Activated T-cell treated with anti-CD3 and anti-CD28 coated beads for 48 hours (primary cell): ENCODE data around the gene LRP1.

Source experiments
- DNase-seq: peaks from one replicate; pipeline ENCODE4 v3.0.0-alpha.2; 2020; ENCODE audit warnings: low read depth

Gene LRP1

DNA sequence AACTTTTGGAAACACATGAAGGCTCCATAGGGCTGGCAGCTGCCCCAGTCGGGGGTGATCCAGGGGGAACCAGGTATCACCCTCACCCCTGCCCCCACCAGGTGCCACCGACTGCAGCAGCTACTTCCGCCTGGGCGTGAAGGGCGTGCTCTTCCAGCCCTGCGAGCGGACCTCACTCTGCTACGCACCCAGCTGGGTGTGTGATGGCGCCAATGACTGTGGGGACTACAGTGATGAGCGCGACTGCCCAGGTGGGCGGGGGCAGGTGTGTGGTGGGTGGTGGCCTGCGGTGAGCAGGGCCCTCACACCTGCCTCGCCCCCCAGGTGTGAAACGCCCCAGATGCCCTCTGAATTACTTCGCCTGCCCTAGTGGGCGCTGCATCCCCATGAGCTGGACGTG is 66.0 kb downstream of the LRP1 start:
- DNase-seq, result no peak

DNA sequence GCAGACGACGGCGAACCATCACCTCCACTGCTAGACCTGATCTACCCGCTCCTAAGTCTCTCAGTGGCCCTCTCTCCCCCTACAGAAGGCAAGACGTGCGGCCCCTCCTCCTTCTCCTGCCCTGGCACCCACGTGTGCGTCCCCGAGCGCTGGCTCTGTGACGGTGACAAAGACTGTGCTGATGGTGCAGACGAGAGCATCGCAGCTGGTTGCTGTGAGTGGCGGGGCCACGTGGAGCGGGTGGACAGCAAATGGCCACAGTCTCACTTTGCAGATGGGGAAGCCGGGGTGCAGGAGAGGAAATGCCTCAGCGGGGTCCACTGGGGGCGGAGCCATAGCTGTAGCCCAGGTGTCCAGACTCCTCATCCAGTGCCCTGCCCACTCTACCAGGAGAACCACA is 66.9 kb downstream of the LRP1 start:
- DNase-seq, result no peak

DNA sequence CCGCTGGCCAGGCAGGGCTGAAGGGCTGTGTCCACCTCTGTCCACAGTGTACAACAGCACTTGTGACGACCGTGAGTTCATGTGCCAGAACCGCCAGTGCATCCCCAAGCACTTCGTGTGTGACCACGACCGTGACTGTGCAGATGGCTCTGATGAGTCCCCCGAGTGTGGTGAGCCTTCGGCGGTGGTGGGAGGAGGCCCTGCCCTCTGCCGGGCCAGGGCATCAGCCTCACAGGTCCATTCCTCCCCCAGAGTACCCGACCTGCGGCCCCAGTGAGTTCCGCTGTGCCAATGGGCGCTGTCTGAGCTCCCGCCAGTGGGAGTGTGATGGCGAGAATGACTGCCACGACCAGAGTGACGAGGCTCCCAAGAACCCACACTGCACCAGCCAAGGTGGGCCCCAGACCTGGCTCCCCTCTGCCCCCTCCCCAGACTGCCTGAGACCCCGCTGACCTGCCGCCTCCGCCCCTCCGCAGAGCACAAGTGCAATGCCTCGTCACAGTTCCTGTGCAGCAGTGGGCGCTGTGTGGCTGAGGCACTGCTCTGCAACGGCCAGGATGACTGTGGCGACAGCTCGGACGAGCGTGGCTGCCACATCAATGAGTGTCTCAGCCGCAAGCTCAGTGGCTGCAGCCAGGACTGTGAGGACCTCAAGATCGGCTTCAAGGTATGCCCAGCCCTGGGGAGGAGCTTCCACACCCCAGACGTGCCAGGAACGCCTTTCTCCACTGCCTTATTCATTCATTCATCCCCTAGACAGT is 67.5 kb downstream of the LRP1 start:
- no peak for DNase-seq

DNA sequence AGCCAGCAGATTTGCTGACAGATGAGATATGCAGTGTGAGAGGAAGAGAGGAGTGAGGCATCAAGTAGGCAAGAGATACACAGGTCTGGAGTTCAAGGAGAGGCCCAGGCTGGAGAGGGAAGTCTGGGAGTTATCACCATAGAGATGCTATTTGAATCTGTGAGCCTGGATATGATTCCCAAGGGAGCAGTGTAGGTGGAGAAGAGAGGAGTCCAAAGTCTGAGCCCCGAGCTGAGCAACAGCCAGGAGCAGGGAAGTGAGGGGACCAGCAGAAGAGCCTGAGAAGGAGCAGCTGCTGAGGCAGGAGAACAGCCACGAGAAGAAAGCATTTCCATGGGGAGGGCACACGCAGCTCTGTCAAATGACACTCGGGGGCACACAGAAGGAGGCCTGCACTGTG is 68.2 kb downstream of the LRP1 start:
- no peak for DNase-seq

DNA sequence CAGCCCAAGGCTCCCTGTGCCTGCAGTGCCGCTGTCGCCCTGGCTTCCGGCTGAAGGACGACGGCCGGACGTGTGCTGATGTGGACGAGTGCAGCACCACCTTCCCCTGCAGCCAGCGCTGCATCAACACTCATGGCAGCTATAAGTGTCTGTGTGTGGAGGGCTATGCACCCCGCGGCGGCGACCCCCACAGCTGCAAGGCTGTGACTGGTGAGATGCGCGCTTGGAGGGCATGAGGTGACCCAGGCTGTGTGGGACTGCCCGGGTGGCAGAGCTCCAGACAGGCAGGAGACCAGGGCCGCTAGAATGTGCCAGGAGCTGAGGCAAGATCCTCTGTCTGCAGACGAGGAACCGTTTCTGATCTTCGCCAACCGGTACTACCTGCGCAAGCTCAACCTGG is 68.7 kb downstream of the LRP1 start:
- DNase-seq, result no peak

DNA sequence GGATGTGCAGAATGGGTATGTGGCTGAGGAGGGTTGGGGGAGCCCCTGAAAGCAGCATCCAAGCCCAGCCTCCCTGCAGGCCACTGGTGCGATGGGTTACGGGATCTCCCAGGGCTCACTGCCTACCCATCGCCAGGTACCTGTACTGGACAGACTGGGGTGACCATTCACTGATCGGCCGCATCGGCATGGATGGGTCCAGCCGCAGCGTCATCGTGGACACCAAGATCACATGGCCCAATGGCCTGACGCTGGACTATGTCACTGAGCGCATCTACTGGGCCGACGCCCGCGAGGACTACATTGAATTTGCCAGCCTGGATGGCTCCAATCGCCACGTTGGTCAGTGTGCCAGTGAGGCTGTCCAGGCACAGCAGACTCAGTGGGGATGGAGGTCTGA is 70.0 kb downstream of the LRP1 start:
- DNase-seq, result no peak

DNA sequence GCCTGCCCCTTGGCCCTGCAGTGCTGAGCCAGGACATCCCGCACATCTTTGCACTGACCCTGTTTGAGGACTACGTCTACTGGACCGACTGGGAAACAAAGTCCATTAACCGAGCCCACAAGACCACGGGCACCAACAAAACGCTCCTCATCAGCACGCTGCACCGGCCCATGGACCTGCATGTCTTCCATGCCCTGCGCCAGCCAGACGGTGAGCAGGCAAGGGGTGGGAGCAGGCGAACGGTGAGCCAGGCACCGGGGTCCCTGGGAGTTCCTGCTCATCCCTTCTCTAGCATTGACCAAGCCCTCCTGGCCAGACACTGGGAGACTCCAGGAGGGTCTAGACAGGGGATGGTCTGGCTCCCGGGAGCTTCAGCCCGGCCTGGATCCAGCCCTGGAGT is 70.9 kb downstream of the LRP1 start:
- DNase-seq, result no peak

DNA sequence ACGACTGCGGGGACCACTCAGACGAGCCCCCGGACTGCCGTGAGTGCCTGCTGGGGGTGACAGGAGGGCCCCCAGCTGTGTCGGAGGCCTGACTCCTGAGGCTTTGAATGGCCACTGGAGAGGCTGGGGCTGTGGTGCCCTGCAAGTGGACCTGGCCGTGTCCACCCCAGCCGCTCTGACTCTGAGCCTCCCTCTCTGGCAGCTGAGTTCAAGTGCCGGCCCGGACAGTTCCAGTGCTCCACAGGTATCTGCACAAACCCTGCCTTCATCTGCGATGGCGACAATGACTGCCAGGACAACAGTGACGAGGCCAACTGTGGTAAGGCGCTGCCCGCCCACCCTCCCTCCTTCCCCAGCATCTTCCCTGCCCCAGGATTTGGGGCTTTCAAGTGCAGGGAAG is 72.2 kb downstream of the LRP1 start:
- DNase-seq, result no peak

DNA sequence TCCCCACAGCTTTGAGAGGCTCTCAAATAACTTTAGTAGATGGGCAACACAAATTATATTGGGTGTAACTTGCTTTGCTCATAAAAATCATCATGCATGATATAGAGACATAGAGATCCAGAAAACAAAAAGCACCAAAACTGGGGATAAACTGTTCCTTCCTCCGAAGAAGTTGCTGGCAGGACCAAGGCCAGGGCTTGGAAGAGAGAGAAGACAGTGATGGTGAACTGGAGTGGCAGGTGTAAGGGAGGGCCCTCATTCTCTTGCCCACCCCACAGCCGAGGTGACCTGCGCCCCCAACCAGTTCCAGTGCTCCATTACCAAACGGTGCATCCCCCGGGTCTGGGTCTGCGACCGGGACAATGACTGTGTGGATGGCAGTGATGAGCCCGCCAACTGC is 72.9 kb downstream of the LRP1 start:
- no peak for DNase-seq

DNA sequence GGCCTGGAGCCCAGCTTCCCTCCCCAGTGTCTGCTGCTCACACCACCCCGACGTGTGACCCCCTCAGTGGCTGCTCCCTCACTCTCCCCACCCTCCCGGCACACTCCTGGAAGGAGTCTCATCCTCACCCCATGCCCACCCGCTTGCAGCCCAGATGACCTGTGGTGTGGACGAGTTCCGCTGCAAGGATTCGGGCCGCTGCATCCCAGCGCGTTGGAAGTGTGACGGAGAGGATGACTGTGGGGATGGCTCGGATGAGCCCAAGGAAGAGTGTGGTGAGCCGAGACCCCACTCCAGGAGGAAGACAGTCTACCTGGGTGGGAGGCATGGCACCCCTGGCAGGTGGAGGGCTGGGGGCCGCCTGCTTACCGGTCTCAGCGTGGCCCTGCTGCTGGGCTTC is 73.3 kb downstream of the LRP1 start:
- no peak for DNase-seq

DNA sequence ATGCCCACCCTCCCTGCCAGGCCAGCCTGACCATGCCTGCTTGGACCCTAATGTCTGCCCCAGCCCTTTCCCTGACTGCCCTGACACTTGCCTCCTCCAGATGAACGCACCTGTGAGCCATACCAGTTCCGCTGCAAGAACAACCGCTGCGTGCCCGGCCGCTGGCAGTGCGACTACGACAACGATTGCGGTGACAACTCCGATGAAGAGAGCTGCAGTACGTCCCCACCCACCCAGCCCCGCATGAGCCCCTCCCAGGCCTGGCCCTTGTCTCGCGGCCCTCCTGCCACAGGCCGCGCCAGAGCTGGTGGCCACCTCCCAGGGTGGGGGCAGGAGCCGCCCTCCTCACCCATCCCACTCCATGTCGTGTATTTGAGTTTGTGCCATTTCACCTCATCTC is 74.0 kb downstream of the LRP1 start:
- no peak for DNase-seq

DNA sequence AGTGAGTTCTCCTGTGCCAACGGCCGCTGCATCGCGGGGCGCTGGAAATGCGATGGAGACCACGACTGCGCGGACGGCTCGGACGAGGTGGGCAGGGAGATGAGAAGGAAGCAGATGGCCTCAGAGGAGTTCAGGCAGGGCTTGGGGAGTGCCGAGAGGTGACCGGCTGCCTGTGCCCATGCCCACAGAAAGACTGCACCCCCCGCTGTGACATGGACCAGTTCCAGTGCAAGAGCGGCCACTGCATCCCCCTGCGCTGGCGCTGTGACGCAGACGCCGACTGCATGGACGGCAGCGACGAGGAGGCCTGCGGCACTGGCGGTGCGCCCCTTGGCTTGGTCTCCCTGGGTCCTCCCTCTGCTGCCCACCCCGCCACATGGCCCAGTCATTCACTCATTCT is 74.9 kb downstream of the LRP1 start:
- no peak for DNase-seq

DNA sequence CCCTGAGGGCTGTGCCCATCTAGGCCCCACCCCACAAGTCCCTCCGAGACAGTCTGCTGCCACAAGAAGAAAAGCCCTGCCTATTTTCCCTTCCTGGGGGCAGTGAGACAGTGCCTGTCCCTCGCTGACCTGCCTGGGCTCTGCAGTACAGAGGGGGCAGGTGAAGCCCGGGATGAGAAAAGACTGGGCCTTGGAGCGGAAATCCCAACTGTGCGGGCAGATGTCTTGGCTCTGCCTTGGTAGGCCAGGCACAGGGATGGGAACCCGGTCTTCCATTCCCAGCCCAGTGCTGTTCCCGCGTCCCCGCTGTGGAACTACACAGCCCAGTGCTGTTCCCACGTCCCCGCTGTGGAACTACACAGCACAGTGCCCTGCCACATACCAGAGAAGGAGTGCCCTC is 75.5 kb downstream of the LRP1 start:
- no peak for DNase-seq

DNA sequence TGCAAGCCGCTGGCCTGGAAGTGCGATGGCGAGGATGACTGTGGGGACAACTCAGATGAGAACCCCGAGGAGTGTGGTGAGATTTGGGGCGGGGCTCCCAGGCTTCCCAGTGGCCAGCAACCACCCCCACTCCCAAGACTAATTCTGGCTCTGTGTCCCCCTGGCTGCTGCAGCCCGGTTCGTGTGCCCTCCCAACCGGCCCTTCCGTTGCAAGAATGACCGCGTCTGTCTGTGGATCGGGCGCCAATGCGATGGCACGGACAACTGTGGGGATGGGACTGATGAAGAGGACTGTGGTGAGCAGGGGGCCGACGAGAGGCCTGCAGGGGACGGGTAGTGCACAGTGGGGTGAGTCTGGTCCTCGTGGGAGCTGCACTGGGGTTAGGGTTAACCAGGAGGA is 76.2 kb downstream of the LRP1 start:
- no peak for DNase-seq

DNA sequence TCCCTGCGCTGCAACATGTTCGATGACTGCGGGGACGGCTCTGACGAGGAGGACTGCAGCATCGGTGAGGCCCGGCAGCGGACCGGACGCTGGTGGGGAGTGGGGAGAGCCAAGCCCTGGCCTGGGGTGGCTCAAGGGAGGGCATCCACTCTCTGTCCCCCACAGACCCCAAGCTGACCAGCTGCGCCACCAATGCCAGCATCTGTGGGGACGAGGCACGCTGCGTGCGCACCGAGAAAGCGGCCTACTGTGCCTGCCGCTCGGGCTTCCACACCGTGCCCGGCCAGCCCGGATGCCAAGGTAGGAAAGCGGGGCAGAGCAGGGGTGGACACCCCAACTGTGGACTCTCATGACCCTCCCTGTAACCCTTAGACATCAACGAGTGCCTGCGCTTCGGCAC is 76.9 kb downstream of the LRP1 start:
- DNase-seq, result no peak

DNA sequence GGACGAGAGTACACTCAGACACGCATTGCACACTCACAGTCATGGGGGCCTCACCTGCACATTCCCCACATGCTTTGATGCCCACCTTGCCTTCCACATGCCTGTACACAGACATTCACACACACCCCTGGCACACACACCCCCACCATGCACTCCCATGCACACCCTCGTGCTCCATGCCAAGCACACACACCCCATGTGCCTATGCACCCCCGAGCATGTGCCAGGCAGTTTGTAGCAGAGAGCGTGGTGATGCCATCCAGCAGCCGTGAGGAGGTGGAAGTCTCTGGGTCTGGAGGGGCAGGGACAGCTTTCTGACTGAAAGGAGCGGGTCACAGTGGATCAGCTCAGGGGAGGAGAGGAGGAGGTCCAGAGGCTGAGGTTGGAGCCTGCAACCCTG is 77.6 kb downstream of the LRP1 start:
- DNase-seq, result no peak

DNA sequence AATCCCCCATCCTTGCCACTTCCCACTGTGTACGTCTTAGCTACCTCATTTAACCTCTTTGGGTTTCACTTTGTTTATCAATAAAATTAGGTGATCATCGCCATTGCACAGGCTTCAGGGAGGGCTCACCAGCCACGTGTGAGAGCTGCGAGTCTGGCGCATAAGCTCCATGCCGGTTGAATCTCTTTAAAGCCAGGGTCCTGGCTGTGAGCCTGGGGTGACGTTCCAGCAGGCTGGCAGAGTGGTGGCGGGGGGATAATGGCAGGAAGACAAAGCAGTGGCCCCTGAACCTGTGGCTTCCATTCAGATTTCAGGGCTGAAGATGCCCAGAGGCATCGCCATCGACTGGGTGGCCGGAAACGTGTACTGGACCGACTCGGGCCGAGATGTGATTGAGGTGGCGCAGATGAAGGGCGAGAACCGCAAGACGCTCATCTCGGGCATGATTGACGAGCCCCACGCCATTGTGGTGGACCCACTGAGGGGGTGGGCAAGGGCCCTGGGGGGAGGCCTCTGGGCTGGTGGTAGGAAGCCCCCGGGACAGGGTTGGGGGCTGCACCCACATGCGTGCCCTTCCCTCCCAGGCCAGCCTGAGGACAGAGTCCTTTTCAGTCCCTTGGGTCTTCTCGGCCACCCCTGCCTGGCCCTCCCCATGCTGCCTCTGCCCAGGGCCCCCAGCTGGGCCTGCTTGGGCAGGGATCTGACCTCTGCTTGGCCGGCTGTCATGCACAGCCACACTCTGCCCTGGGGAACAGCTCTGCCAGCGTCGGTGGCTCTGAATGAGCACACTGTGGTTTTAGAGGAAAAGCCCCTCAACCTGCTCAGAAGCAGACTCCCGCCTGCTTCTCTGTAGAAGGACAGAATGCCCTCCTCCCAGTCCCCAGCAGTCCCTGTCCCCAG is 79.7 kb downstream of the LRP1 start:
- DNase-seq, result no peak

DNA sequence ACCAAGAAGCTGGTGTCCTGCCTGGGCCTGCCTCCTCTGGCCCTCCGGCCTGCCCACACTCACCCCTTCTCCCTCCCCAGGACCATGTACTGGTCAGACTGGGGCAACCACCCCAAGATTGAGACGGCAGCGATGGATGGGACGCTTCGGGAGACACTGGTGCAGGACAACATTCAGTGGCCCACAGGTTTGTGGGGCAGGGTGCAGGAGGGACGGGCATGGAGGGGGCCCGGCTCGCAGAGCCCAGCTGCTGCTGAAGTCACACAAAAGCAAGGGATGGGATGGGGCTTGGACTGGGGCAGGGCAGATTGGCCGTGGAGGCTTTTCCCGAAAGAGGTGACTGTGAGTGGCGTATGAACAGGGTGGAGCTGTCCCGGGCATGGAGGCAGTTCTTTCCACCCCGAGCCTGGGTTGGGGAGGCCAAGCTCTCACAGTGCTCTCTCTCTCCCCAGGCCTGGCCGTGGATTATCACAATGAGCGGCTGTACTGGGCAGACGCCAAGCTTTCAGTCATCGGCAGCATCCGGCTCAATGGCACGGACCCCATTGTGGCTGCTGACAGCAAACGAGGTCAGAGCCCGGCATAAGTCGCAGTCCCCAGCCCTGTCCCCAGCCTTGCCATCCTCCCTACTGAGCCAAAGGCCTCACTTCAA is 80.5 kb downstream of the LRP1 start:
- DNase-seq, result no peak

DNA sequence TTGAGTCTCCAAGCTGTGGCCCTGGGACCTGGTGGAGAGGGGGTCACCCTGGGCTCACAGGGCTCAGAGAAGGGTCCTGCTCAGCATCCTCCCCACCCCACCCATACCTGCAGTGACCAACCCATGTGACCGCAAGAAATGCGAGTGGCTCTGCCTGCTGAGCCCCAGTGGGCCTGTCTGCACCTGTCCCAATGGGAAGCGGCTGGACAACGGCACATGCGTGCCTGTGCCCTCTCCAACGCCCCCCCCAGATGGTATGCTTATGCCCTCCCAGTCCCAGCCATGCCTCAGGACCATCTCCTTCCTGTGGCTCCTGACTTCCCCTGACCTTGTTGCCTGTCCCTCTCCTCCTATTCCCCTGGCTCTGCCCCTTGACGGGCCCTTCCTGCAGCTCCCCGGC is 81.6 kb downstream of the LRP1 start:
- no peak for DNase-seq

DNA sequence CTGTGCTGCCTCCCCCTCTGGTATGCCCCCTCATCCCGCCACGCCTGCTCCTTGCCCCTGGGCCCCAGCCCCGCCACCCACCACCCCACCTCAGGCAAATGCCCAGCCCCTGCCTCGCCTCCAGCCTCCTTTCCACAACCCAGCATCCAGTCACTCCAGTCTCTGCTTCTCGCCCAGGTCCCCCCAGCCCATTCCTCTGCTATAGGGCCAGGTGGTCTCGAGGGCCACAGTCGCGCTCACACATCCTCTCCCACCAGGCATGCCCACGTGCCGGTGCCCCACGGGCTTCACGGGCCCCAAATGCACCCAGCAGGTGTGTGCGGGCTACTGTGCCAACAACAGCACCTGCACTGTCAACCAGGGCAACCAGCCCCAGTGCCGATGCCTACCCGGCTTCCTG is 82.2 kb downstream of the LRP1 start:
- DNase-seq, result no peak

DNA sequence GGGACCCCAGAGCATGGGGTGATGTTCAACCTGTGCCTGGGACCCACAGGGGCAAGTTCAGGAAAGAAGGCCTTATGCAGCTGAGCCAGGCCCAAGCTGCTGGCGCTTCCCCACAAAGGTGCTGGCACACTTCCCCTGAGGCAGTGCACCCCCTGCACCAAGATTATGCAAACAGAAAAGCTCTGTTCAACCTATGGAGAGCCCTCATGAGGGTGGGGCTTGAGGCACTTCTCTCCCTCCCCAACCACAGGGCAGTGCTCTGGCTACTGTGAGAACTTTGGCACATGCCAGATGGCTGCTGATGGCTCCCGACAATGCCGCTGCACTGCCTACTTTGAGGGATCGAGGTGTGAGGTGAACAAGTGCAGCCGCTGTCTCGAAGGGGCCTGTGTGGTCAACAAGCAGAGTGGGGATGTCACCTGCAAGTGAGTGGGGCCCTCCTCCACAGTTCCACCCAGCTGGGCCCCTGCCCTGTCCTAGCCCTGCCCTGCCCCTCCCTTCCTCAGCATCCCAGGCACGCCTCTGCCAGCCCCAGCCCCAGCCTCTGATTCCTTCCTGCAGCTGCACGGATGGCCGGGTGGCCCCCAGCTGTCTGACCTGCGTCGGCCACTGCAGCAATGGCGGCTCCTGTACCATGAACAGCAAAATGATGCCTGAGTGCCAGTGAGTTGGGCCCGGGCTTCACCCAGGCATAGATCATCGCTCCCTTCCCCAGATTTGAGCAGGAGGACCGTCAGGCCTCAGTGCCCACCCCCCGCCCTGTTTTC is 82.8 kb downstream of the LRP1 start:
- DNase-seq, result no peak
